Measurements from ENCODE around the gene FCRL5. TPM values are rescaled to one million over a fixed set of nuclear protein-coding genes. Genes with fewer than 3 reads are reported as not detected.
A peak's percentile ranks its signal among the peaks of the same experiment; 100 is the strongest.

Gene FCRL5
- total RNA-seq, 2 donors from 2014 or later: 1.1 TPM; not detected in 1

GRCh38 chr1:157542676-157543075 lies 9.6 kb downstream of the FCRL5 start:
- DNase-seq: no peak
- Mint-ChIP-seq H3K4me3 (no peak overlapping the region), H3K9me3 (peaks cover 10% of the 10 kb centered on the region), H3K36me3 (ENCODE audit: low read depth) (no peaks in the 10 kb centered on the region), H3K4me1 (peaks cover 12% of the 10 kb centered on the region), H3K27me3 (ENCODE audit: insufficient read depth) (peaks cover 2% of the 10 kb centered on the region), H3K27ac (no peak overlapping the region)
- Histone ChIP-seq H3K36me3 (ENCODE audit: control insufficient read depth, insufficient read depth, low read length) (no peaks in the 10 kb centered on the region), H3K4me3 (ENCODE audit: low read length) (no peak overlapping the region), H3K27me3 (ENCODE audit: control insufficient read depth, insufficient read depth, low read length, poor library complexity, severe bottlenecking) (no peaks in the 10 kb centered on the region), H3K9ac (ENCODE audit: extremely low read depth, low read length, poor library complexity, severe bottlenecking) (no peak overlapping the region), H3K4me1 (ENCODE audit: control insufficient read depth, insufficient read depth, low read length) (no peaks in the 10 kb centered on the region), H3K9me3 (ENCODE audit: control insufficient read depth, low read length) (no peaks in the 10 kb centered on the region), H3K27ac (ENCODE audit: low read depth, low read length) (no peak overlapping the region)
- 90 to 96% methylated on average over 3 to 6 of the region's 6 CpGs for WGBS, 2 experiments (ENCODE audit: insufficient coverage in 1 of 2, insufficient read length in 1 of 2)
- no peak for TF ChIP-seq CTCF (conservative IDR thresholded peaks at IDR 0.05)

DNA sequence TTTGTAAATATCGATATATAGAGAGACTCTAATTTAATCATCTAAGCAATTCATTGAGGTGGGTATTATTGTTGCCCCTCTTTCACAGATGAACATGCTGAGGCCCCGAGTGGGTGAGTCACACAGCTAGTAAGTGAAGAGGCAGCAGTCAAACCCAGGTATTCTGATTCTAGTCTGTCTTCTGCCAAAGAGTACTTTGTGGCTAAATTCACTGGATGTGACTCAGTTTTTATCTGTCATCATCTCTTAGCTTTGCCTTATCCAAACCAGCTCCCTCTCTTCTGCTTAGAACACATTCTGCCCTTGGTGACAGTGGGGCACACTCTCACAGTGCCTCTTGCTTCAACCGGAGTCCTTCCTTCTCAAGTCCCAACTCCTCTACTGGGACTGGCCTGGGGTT lies 11.5 kb downstream of the FCRL5 start:
- Mint-ChIP-seq H3K9me3 (peaks cover 26% of the 10 kb centered on the region), H3K4me3 (no peak overlapping the region), H3K36me3 (ENCODE audit: low read depth) (no peaks in the 10 kb centered on the region), H3K4me1 (peaks cover 12% of the 10 kb centered on the region), H3K27ac (no peak overlapping the region), H3K27me3 (ENCODE audit: insufficient read depth) (peaks cover 2% of the 10 kb centered on the region)
- TF ChIP-seq CTCF (conservative IDR thresholded peaks at IDR 0.05): no peak
- Histone ChIP-seq H3K36me3 (ENCODE audit: control insufficient read depth, insufficient read depth, low read length) (no peaks in the 10 kb centered on the region), H3K27ac (ENCODE audit: low read depth, low read length) (no peak overlapping the region), H3K4me1 (ENCODE audit: control insufficient read depth, insufficient read depth, low read length) (no peaks in the 10 kb centered on the region), H3K27me3 (ENCODE audit: control insufficient read depth, insufficient read depth, low read length, poor library complexity, severe bottlenecking) (no peaks in the 10 kb centered on the region), H3K9ac (ENCODE audit: extremely low read depth, low read length, poor library complexity, severe bottlenecking) (no peak overlapping the region), H3K9me3 (ENCODE audit: control insufficient read depth, low read length) (no peaks in the 10 kb centered on the region), H3K4me3 (ENCODE audit: low read length) (no peak overlapping the region)
- no peak for DNase-seq
- 91 to 94% methylated on average over 2 to 3 of the region's 3 CpGs for WGBS, 2 experiments (ENCODE audit: insufficient coverage in 1 of 2, insufficient read length in 1 of 2)

GRCh38 chr1:157540160-157540748 lies 12.1 kb downstream of the FCRL5 start:
- 27 to 33% methylated on average over 2 of the region's 2 CpGs for WGBS, 2 experiments (ENCODE audit: insufficient coverage in 1 of 2, insufficient read length in 1 of 2)
- Histone ChIP-seq H3K9me3 (ENCODE audit: control insufficient read depth, low read length) (no peaks in the 10 kb centered on the region), H3K36me3 (ENCODE audit: control insufficient read depth, insufficient read depth, low read length) (no peaks in the 10 kb centered on the region), H3K27ac (ENCODE audit: low read depth, low read length) (no peak overlapping the region), H3K9ac (ENCODE audit: extremely low read depth, low read length, poor library complexity, severe bottlenecking) (no peak overlapping the region), H3K27me3 (ENCODE audit: control insufficient read depth, insufficient read depth, low read length, poor library complexity, severe bottlenecking) (no peaks in the 10 kb centered on the region), H3K4me1 (ENCODE audit: control insufficient read depth, insufficient read depth, low read length) (no peaks in the 10 kb centered on the region), H3K4me3 (ENCODE audit: low read length) (no peak overlapping the region)
- Mint-ChIP-seq H3K27ac (peak overlapping the region; percentile 37), H3K4me1 (peaks cover 12% of the 10 kb centered on the region), H3K36me3 (ENCODE audit: low read depth) (no peaks in the 10 kb centered on the region), H3K27me3 (ENCODE audit: insufficient read depth) (peaks cover 2% of the 10 kb centered on the region), H3K9me3 (peaks cover 26% of the 10 kb centered on the region), H3K4me3 (no peak overlapping the region)
- no peak for TF ChIP-seq CTCF (conservative IDR thresholded peaks at IDR 0.05)
- no peak for DNase-seq
